AML-193 (cell line): ENCODE results near the gene SCN8A.
"Not testable (repeated sequence)": the region's sequence is repeated elsewhere in the genome, so short reads cannot be mapped to it uniquely, and the experiment has no call there.

ENCODE experiments used
- DNase-seq, 2 experiments: peaks; one replicate each; lab custom pipeline; 2025; lab: John Stamatoyannopoulos, UW

SCN8A gene

DNA sequence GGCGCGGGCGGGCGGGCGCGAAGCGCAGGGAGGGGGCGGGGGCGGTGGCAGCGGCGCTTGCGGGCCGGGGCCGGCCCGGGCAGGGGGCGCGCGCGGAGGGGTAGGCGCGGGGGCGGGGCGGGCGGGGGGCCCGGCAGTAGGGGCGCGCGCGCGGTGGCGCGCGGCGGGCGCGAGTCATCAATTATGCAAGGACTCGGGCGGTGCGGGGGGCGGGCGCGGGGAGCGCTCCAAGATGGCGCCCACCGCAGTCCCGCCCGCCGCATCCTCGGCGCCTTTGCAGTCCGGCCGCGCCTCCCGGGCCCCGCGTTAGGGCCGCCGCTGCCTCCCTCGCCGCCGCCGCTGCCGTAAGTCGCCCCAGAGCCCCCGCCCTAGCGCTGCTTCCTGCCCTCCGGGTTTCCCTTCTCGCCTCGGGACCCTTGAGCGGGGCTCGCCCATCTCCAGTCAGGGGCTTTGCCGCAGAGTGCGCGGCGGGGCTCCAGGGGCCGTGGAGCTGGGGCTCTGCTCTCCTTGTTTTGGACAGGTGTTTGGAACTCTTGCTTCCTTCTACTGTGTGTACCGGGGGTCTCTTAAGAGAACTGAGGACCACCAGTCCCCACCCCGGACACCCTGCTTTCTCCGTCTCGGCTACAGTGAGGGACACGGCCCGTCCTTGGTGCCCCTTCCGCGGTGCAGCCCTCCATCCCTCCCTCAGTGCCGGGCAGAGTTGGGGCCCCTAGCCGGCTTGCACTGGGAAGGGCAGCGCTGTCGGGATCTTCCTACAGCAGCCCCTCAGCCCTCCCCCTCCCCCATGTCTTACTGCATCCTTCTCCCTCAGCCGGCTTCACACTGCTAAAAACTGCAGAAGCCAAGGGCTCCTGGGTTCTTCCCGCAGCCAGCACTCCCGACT is at the start of gene SCN8A:
TSS of gene SCN8A (plus strand) at position 218 of the 886 bp plus-strand sequence. CDS start 71,585 bp downstream, outside the sequence.
- DNase-seq, result no peak

DNA sequence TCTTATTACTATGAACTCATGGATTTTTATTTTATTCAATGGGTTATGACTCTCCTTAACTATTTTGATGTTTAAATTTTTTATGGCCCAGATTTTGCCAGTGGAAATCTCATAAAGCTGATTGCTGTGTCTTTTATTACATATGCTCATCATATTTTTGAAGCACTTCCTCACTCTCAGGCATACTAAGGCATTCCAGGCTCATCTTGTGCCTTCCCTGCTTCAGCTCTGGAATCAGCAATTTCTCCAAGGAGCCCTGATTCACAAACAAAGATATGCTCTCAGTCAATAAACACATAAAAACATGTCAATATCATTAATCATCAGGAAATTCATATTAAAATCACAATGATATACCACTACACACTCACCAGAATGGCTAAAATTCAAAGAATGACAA is 44.9 kb upstream of the SCN8A start:
- DNase-seq, result no peak

DNA sequence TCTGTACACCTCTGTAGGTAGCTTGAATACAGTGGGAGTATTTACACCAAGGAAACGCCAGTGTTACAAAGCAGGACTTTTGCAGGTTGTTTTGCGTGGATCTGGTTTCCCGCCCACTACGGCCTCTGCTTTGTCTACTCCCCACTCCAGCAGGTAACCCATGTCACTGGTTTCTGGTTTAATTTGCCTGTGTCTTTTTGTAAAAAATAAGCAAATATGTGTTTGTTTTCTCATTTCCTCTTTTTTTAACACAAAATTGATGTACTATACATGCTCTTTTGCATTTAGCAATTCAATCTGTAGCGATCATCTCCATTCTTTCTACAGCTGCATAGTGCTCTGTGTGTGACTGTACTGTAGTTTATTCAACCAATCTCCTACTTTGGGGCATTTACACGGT is 43.4 kb upstream of the SCN8A start:
- no peak for DNase-seq

- DNase-seq, result no peak
These were observed 42.8 kb upstream of the SCN8A start for GRCh38 chr12:51548241-51548640.

DNA sequence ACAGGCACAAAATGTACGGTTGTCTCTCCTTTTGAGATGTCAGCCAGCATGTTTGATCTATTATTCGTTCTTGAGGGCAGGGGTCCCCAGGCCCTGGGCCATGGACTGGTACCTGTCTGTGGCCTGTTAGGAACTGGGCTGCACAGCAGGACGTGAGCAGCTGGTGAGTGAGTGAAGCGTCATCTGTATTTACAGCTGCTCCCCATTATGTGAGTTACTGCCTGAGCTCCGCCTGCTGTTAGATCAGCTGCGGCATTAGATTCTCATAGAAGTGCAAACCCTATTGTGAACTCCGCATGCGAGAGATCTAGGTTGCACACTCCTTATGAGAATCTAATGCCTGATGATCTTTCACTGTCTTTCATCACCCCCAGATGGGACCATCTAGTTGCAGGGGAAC is 41.4 kb upstream of the SCN8A start:
- DNase-seq, result no peak

- not testable (repeated sequence) for DNase-seq
These were observed 22.6 kb upstream of the SCN8A start for GRCh38 chr12:51568271-51569032.

DNA sequence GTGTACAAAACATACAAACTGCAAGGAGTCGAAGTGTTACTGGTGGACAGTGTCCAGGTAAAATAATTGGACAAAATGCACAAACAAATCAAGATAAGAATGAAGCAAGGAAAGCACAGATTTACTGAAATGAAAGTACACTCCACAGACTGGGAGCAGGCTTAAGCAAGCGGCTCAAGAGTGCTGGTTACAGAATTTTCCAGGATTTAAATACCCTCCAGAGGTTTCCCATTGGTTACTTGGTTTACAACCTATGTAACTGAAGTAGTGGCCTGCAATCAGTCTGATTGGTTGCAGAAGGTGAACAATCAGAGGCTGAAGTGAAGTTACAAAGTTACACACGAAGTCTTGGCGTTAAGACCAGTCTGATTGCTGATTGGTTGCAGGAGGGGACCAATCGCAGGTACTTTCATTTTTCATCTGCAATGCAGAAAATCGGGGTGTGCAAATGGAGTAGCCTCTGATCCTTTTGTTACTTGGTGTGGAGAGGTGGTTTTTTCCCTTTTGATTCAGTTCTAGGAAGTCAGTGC is 11.6 kb upstream of the SCN8A start:
- no peak for DNase-seq

DNA sequence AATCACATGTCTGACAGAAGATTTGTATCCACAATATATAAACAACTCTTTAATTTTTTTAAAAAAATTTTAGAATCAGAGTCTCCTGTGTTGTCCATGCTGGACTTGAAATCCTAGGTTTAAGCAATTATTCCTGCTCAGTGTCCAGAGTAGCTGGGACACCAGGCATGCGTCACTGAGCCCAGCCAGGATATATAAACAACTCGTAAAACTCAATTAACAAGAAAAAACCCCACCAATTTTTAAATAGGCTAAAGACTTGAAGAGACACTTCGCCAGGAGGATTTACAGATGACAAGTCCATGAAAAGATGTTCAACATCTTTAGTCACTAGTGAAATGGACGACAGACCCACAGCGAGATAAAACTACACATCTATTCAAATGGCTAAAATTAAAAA is 2.0 kb upstream of the SCN8A start:
- no peak for DNase-seq

- DNase-seq, result no peak
These were observed 1.4 kb upstream of the SCN8A start for GRCh38 chr12:51589557-51590176.

- peak; percentile 37 to 56 for DNase-seq
These were observed 552 bp upstream of the SCN8A start for GRCh38 chr12:51590347-51591015.

DNA sequence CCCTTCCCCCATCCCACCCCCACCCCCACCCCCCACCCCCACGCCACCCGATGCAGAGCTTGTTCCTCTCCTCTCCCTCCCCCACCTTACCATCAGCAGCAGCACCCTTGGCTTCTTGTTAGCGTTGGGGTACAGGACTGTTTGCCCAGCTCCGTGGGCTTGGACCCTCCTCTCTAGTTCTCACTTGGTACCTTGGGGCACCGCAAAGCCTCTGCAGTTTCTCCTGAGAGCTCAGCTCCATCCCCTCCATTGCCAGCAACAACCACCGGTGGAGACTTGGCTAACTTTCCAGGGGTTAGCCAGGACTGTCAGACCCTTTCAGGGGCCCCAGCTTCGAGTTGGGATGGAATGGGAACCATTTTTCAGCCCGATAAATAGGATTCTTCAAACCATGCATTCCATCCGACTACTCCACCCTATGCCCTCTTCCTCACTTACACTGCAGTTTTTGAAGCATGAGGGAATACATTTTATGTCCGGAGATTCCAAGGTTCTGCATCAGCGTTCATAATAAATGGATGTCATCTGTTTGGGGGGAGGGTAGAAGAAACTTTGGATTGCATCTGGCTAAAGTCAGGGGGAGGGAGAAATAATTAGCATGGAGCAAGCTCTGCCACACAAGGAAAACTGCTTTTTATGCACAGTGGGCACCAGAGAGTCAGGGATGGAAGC is 1.1 kb downstream of the SCN8A start:
- no peak for DNase-seq

GRCh38 chr12:51593021-51593420 is 2.0 kb downstream of the SCN8A start:
- DNase-seq, result no peak

- peak; percentile 1 to 13 for DNase-seq
These were observed 2.5 kb downstream of the SCN8A start for GRCh38 chr12:51593539-51593938.

DNA sequence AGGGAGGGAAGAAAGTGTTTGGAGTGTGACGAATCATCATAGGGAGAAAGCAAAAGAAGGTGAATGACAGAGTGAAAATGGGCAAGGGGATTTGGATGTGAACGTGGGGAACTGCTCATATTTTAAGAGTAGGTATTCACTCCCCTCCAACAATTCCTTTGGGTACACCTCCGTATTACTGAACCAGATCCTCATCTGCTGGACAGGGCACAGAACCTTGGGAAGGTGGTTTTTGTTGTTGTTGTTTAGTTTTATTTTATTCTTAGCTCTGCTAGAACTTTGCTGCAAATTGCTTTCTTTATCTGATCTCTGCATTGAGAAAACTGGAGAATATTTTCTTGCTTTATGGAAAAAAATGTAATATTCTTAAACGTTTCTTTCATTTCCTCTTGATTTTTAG is 7.1 kb downstream of the SCN8A start:
- DNase-seq, result no peak

DNA sequence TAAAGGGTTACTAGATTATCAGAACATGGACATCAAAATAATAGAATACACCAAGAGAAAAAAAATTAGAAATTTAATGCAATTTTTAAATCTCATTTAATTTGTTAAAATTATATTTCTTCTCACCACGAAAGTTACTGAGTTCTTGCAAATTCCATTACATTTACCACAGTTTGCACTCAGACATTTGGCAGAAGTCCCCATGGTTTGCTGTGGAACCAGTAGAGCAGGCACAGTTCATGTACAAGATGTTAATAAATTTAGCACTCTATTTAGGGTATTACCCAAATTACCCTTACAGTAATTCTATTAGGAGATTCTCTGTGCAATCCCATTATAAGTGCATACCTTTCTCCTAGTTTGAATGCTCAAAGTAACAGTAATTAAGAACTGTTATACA is 9.7 kb downstream of the SCN8A start:
- DNase-seq, result no peak

DNA sequence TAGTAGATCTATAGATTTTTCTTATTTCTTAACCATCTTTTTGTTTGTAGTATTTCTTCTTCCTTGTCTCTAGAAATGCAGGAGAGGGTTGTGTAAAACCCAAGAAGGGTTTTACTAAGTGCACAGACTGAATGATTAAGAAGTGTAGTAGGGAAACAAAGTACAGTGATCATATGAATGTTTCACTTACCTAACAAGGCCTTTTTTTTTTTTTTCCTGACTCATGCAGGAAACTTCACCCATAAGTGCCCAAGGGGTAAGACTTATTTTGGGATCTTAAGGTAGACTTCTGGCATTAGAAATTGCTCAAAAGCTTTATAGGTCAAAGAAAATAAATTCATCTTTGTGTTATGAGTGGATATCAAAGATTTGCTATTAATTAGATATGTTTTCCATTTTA is 10.2 kb downstream of the SCN8A start:
- no peak for DNase-seq

GRCh38 chr12:51605896-51606295 is 14.9 kb downstream of the SCN8A start:
- DNase-seq, result not testable (repeated sequence)

GRCh38 chr12:51607197-51607596 is 16.2 kb downstream of the SCN8A start:
- DNase-seq, result not testable (repeated sequence)

DNA sequence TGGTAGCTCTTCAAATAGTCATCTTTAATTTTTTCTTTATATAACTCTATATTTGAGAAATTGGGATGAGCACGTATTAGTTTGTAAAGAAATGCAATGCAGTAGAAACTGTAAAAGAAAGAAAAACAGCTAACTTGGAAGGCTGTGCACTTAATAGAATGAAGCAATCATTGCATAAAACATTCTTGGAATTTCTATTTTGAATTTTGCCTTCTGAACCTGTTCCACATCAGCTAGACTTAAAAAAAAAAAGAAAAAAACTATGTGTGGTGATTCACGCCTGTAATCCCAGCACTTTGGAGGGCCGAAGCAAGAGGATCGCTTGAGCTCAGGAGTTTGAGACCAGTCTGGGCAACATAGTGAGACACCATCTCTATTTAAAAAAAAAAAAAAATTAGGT is 29.4 kb downstream of the SCN8A start:
- DNase-seq, result no peak

DNA sequence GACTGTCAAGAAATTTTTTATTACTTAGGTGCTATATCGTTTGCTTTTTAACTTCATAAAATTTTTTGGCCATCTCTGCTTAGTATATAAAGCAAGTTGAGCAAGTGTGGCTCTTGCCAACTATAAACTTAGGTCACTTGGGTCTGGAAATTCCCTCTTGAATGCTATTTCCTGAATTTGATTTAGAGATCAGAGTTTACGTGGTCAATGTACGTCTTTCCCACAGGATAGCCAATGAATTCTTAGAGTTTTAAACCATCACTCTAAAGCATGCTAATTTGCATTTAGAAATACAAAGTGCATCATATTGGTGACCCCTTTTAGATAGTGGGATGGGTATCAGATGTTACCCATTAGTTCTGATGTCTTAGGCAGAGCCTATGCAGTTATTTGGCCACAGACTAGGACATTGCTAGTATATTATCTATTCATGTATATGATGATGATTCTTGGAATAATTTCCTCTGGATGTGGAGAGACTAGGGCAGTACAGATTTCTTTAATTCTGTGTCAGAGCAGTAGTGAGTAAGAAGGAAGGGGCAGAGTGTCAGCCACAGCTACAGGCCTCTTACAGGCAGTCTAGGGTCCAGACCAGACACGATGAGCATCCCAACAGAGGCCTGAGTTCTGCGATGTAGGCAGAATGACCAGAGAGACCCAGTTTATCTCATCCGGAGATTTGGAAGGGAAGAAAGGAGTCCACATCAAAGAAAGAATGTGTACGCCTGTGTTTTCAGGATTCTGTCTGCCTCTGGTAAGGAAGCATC is 30.3 kb downstream of the SCN8A start:
- DNase-seq, result no peak

DNA sequence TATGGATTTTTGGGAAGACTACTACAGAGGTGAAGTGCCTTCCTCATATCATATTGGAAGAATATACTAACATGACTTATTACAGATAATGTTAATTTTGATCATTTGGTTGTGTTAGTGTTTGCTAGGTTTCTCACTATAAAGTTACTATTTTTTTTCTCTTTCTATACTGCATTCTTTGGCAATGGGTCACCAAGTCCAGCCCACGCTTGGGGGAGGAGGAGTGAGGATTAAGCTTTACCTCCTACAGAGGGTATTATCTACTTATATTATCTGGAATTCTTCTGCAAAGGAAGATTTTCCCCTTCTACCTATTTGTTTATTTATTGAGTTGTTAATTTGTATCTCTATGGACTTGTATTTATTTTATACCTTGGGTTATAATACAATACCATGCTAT is 31.5 kb downstream of the SCN8A start:
- no peak for DNase-seq
